GM21825 (cell line): ENCODE results near the gene NACC1.

ENCODE experiments used
- ATAC-seq: cut with Tn5 transposase; IDR thresholded peaks from one replicate; pipeline ENCODE4 v1.9.1; 2021; ENCODE audit warnings: mild to moderate bottlenecking, moderate library complexity; ENCODE audit not compliant: unreplicated experiment

NACC1 gene

DNA sequence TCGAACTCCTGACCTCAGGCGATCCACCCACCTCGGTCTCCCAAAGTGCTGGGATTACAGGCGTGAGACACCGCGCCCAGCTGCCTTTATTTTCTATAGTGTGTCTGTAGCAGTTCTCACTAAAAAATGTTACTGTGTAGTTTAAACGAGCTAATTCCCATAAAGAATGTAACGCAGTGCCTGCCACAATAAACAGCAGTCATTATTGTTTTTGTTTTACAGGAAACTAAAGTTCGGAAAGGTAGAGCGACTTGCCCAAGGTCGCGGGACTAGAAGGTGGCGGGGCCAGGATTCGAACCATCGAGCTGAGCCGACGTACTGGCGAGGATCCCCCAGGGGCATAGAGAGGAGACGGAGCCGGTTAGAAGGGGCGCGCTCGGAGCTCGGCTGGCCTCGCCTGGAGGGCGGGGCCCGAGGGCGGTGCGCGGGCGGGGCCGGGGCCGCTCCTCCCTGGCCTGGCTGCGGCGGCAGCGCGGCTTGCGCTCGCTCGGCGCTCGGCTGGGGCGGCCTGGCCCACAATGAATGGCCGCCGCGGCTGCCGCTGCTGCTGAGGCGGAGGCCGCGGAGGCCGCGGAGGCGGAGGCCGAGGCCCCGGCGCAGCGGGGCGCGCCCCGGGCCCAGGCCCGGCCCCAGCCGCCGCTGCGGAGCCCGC is at the start of gene NACC1:
Gene NACC1 (plus strand): TSS at position 493 of the 652 bp plus-strand sequence. CDS start 16,944 bp downstream, outside the sequence.
- ATAC-seq, result peak; percentile 51

- ATAC-seq, result no peak
These were observed 48.4 kb upstream of the NACC1 start for GRCh38 chr19:13069415-13070359.

GRCh38 chr19:13070425-13071140 is 47.5 kb upstream of the NACC1 start:
- ATAC-seq, result no peak

- no peak for ATAC-seq
These were observed 46.4 kb upstream of the NACC1 start for GRCh38 chr19:13071444-13072187.

DNA sequence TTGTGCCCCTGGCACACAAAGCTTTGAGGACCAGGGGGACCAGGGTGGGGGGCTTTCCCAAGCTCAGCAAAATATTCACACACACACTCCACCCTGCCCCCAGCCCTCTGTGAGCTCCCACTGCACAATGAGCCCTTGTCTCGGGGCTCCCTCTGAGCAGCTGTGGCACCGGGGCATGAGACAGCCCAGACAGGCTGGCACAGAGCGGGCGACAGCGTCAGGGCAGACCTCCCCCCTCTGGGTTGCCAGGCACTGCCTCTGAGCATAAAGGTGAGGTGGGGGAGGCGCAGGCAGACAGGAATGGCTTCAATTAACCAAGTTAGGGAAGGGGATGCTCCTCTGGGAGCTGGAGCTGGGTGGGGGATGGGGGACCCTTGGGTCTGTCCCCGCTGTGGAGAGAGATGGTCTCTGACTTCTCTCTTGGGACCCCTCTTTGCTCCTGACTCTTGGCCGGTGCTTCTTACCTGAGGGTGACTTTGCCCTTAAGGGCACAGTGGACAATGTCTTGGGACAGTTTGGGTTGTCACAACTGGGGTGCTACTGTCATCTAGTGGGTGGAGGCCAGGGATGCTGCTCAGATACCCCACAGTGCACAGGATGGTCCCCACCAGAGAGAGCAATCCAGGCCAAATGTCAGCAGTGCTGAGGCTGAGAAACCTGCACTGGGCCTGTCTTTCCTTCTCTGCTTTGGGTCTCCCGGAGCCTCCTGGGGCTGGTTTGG is 45.7 kb upstream of the NACC1 start:
- no peak for ATAC-seq

GRCh38 chr19:13073263-13073662 is 44.8 kb upstream of the NACC1 start:
- ATAC-seq, result no peak

GRCh38 chr19:13074378-13074777 is 43.7 kb upstream of the NACC1 start:
- no peak for ATAC-seq

GRCh38 chr19:13076320-13076719 is 41.7 kb upstream of the NACC1 start:
- ATAC-seq, result no peak

- no peak for ATAC-seq
These were observed 41.3 kb upstream of the NACC1 start for GRCh38 chr19:13076787-13077186.

- no peak for ATAC-seq
These were observed 40.8 kb upstream of the NACC1 start for GRCh38 chr19:13077240-13077639.

GRCh38 chr19:13078381-13078780 is 39.7 kb upstream of the NACC1 start:
- ATAC-seq, result no peak

DNA sequence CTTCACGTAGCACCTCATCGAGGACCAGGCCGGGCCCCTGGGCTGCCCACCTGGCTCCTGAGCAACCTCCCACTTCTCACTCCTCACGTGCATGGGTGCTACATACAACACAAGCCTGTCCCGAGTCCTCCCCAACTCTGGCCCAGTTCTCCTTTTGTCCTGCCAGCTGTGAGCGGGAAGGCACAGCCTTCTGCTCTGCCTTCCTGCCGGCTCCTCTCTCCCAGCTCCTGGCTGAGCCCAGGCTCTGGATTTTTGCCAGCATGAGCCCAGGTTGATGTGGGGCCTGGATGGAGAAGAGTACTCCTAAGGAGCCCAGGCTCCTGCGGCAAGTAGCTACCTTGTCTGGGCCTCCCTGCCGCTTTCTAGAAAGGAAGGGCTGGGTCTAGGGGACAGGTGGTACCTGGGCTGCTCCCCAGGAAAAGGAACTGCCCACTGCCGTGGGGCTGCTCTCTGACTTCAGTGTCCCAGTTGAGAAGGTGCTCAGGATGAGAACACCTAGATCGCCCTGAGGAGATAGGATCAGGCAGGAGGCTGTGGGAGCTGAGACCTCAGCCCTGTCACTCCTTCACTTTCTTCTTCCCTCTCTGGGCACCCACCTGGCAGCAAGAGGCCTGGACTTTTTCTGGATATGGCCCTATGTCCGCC is 39.0 kb upstream of the NACC1 start:
- no peak for ATAC-seq

- no peak for ATAC-seq
These were observed 38.5 kb upstream of the NACC1 start for GRCh38 chr19:13079542-13079986.

GRCh38 chr19:13082192-13083007 is 35.7 kb upstream of the NACC1 start:
- ATAC-seq, result no peak

DNA sequence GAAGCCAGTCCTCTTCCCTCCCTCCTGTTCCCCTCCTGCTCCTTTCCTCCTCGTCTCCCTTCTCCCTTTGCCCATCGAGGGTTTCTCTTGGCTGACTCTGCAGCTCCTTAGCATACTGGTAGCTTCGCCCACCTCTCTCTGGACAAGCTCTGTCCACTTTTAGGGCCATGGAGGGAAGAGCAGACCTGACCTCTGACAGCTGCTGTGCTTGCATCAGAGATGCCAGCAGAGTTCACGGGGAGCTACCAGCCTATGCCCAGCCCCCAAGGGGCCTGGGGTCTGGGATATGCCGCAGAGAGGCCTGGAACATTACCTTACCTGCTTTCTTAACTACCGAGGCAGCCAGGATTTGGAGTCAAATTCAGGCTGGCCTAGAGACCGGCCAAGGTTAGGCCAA is 35.1 kb upstream of the NACC1 start:
- no peak for ATAC-seq

DNA sequence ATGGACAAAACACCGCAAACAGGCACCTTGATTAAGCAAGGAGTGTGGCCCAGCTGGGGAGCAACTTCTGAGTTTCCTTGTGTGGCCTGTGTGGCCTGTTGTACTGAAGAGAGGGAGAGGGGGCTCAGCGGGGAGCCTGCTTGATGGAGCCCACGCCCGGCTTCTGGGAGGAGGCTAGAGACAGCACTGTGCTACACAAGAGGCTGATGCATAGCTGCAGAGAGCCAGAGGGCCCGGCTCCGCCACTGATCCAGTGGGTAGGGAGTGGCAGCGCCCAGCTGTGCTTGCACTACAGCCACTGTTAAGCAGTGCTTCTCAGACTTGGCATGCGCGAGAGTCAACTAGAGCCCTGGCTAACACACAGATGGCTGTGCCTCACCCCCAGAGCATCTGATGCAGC is 34.4 kb upstream of the NACC1 start:
- ATAC-seq, result no peak

DNA sequence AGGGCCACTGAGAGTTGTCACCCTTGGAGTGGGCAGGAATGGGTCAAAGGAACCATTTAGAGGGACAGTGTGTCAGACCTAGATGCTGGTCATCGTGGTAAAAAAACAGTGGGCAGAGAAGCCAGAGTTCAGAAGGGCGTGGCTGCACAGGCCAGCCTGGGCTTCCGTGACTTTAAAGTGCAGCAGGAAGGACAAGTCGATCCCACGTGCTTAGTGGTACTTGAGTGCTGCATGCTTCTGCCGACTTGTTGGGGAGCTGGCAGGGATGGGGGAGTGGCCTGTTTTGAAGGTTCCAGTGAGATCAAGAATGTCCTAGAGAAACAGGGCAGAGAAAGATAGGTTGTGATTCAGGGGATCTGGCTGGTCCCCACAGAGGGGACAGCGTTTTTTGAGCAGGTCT is 32.4 kb upstream of the NACC1 start:
- no peak for ATAC-seq

DNA sequence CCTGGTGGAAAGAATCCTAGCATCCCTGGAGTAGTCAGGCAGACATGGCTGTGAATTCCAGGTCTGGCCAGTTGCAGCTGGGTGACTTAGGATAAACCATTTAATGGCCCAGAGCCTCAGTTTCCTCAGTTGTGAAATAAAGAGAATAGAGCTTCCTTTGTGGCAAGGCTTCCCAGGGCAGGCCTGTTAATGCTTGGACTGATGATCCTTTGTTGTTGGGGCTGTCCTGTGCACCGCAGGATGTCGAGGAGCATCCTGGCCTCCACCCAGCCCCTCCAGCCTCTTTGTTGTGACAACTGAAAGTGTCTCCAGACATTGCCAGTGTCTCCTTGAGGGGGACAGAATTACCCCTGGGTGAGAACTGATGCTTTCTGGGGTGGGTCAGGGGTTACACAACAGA is 31.7 kb upstream of the NACC1 start:
- ATAC-seq, result no peak

DNA sequence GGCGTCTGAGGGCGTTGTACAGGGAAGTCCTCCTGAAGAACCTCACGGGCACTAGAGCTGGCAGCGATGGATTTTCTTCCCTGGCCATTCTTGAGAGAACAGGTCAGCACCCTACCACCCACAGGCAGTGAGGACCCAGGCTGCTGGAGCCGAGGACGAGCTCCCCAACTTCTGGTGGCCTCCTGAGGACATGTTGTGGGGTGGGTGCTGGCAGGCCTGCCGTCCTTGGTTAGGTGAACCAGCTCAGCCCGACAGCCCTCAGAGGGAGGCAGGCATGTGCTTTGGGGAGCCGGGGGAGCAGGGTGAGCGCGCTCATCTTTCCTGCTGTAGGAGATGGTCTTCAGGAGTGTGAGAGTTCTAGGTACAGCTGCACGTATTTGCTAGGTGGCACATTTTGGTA is 30.8 kb upstream of the NACC1 start:
- ATAC-seq, result no peak
